HFF-Myc (cell line): Measurements from ENCODE around the gene GRIK4.

Experiments
- DNase-seq: peaks from one replicate; pipeline ENCODE4 v3.0.0-alpha.2; 2011; ENCODE audit warnings: low read depth; ENCODE audit errors: extremely low read depth
- H3K4me3 ChIP-seq: replicated peaks from 2 replicates; pipeline ENCODE4 v1.5.1; 2011; ENCODE audit warnings: low read depth, mild to moderate bottlenecking, control low read depth, low read length
- CTCF ChIP-seq: IDR thresholded peaks from 2 replicates; pipeline ENCODE4 v1.5.1; 2012; ENCODE audit warnings: mild to moderate bottlenecking, low read depth, low read length, control low read depth; ENCODE audit errors: missing control alignments

The GRIK4 gene

GRCh38 chr11:120514541-120515121 lies 3.1 kb downstream of the GRIK4 start:
- no peak for TF ChIP-seq CTCF
- no peak for DNase-seq
- H3K4me3 ChIP-seq = no peak overlapping the region

GRCh38 chr11:120515186-120515723 lies 3.7 kb downstream of the GRIK4 start:
- DNase-seq = no peak
- no peak for TF ChIP-seq CTCF
- no peak overlapping the region for H3K4me3 ChIP-seq

GRCh38 chr11:120516461-120517389 lies 5.2 kb downstream of the GRIK4 start:
- TF ChIP-seq CTCF = no peak
- H3K4me3 ChIP-seq = no peak overlapping the region
- no peak for DNase-seq

GRCh38 chr11:120517390-120517761 lies 5.8 kb downstream of the GRIK4 start:
- no peak for DNase-seq
- no peak overlapping the region for H3K4me3 ChIP-seq
- TF ChIP-seq CTCF = no peak

- no peak for DNase-seq
- no peak overlapping the region for H3K4me3 ChIP-seq
Measured at GRCh38 chr11:120517801-120518291, 6.3 kb downstream of the GRIK4 start.

GRCh38 chr11:120518356-120518755 lies 6.8 kb downstream of the GRIK4 start:
- TF ChIP-seq CTCF = no peak
- DNase-seq = no peak
- H3K4me3 ChIP-seq = no peak overlapping the region

More at GRCh38 chr11:120517801-120518291, 6.3 kb downstream of the GRIK4 start:
- no peak for TF ChIP-seq CTCF
